Stomach (tissue), 9 donors: ENCODE measurements around the gene CDKN2B-AS1. TPM values are rescaled to one million over a fixed set of nuclear protein-coding genes. Genes with fewer than 3 reads are reported as not detected.
A peak's percentile ranks its signal among the peaks of the same experiment; 100 is the strongest.

ENCODE experiments used
- DNase-seq, 2 donors: peaks; one replicate each; pipeline versions ENCODE4 v3.0.0 to v3.0.0-alpha.2; 2013 to 2019
- H3K27ac ChIP-seq, 5 donors: fragments of 200-600 bp in 4 of 5; sonication (generic) in 4 of 5; one replicate each; pipeline ENCODE4 v1.5.1; 2013 to 2019; ENCODE audit warnings: mild to moderate bottlenecking in 1 of 5, moderate library complexity in 1 of 5
- H3K27me3 ChIP-seq, 3 donors: fragments of 200-600 bp; sonication (generic); one replicate each; pipeline ENCODE4 v1.5.1; 2017 to 2019; ENCODE audit warnings: mixed run types in 1 of 3
- H3K36me3 ChIP-seq, 4 donors: fragments of 200-600 bp; sonication (generic); 1 replicate in 3 of 4; 2 replicates in 1 of 4; pipeline ENCODE4 v1.5.1; 2016 to 2019
- H3K4me1 ChIP-seq, 4 donors: fragments of 200-600 bp; sonication (generic); one replicate each; pipeline ENCODE4 v1.5.1; 2016 to 2019
- H3K4me3 ChIP-seq, 4 donors: fragments of 200-600 bp; sonication (generic) in 3 of 4; one replicate each; pipeline ENCODE4 v1.5.1; 2016 to 2019; ENCODE audit warnings: mild to moderate bottlenecking in 1 of 4
- H3K9me3 ChIP-seq, 4 donors: fragments of 200-600 bp; sonication (generic); one replicate each; pipeline ENCODE4 v1.5.1; 2016 to 2019
- EP300 ChIP-seq: sonication (generic); formaldehyde crosslinking; IDR thresholded peaks from one replicate; pipeline ENCODE4 v1.6.1; 2017; ENCODE audit warnings: antibody characterized with exemption
- POLR2A ChIP-seq, 4 donors: fragments of 450-650 bp; IDR thresholded peaks; one replicate each; pipeline ENCODE4 v1.6.1; 2016; ENCODE audit warnings: antibody characterized with exemption in 4 of 4, control low read depth in 2 of 4, mild to moderate bottlenecking in 1 of 4, moderate library complexity in 1 of 4
- POLR2AphosphoS5 ChIP-seq, 3 donors: sonication (generic); formaldehyde crosslinking; IDR thresholded peaks; one replicate each; pipeline ENCODE4 v1.6.1; 2016; ENCODE audit warnings: antibody characterized with exemption in 3 of 3
- WGBS, 5 donors: extraction: QIAGEN DNeasy Blood & Tissue Kit in 3 of 5; methylation state at CpG; one replicate each; pipeline versions ENCODE4 v1.1.5 to v1.1.7; 2013 to 2018; 5-methylcytosine and 5-hydroxymethylcytosine counted together
- intact Hi-C: fragments of 100-400 bp; cut with DNase I; formaldehyde crosslinking; loops from one replicate; pipeline ENCODE4 v1.15.1; 2023; ENCODE audit warnings: low total_unique reads
- polyA plus RNA-seq, 3 donors: library from polyadenylated mRNA; stranded (reverse); fragments of 200-250 nt; gene quantifications; one replicate each; pipeline ENCODE4 v1.2.3, GENCODE V29; 2013
- total RNA-seq, 5 donors: library from RNA; depleted of rRNA; stranded (reverse); fragments of >200 nt; gene quantifications; one replicate each; pipeline versions ENCODE4 v1.1.0 to v1.2.3, GENCODE V29; 2014 to 2016
- TF ChIP-seq, protein P1 (sequence below), 7 experiments: fragments of 450-650 bp in 4 of 7; fragments of 200-600 bp in 3 of 7; sonication (generic) in 3 of 7; IDR thresholded peaks; one replicate each; pipeline ENCODE4 v1.5.1; 2016 to 2019; ENCODE audit warnings: antibody characterized with exemption in 7 of 7, control low read depth in 2 of 7, mild to moderate bottlenecking in 1 of 7
- donor health status: healthy with polysubstance abuse.
- donor health status: Bipolar disorder and iron deficiency.
- donor health status: healthy.

The CDKN2B-AS1 gene
- total and polyA plus RNA-seq, 8 donors: 0.48 to 1.6 (median 1.1) TPM; not detected in 3

DNA sequence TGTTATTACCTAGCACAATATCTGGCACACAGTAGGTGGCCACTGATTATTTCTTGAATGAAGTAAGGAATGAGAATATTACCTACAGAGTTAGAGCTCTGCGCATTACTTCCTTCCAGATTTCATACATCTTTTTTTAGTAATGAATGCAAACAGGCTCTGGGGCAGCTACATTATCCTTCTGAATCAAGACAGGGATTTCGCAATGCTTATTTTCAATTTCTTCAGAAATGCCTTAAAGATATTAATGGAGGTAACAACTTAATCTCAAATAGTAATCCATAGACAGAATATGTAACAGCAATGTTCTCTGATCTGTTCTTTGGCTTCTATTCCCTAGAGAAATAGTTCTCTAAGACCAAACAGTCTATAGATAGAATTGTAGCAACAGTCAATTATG, 33.0 kb upstream of the CDKN2B-AS1 start:
- Histone ChIP-seq H3K4me1 (peaks cover 11 to 18% (median 14%) of the 10 kb centered on the region in 4 donors), H3K4me3 (no peak overlapping the region), H3K27me3 (peaks cover 7 to 75% (median 23%) of the 10 kb centered on the region in 3 donors), H3K9me3 (peaks cover 0 to 11% (median 3%) of the 10 kb centered on the region in 4 donors), H3K27ac (no peak overlapping the region), H3K36me3 (no peaks in the 10 kb centered on the region)
- WGBS, 5 donors: 88 to 95% (median 90%) methylated on average over 2 of the region's 2 CpGs
- DNase-seq: no peak
- TF ChIP-seq, protein P1, sequence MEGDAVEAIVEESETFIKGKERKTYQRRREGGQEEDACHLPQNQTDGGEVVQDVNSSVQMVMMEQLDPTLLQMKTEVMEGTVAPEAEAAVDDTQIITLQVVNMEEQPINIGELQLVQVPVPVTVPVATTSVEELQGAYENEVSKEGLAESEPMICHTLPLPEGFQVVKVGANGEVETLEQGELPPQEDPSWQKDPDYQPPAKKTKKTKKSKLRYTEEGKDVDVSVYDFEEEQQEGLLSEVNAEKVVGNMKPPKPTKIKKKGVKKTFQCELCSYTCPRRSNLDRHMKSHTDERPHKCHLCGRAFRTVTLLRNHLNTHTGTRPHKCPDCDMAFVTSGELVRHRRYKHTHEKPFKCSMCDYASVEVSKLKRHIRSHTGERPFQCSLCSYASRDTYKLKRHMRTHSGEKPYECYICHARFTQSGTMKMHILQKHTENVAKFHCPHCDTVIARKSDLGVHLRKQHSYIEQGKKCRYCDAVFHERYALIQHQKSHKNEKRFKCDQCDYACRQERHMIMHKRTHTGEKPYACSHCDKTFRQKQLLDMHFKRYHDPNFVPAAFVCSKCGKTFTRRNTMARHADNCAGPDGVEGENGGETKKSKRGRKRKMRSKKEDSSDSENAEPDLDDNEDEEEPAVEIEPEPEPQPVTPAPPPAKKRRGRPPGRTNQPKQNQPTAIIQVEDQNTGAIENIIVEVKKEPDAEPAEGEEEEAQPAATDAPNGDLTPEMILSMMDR (IDR thresholded peaks at IDR 0.05): no peak
- TF ChIP-seq POLR2AphosphoS5 (IDR thresholded peaks at IDR 0.05) (no peak), POLR2A (IDR thresholded peaks at IDR 0.05) (no peak), EP300 (no peak)
- intact Hi-C loops: no loop called here

DNA sequence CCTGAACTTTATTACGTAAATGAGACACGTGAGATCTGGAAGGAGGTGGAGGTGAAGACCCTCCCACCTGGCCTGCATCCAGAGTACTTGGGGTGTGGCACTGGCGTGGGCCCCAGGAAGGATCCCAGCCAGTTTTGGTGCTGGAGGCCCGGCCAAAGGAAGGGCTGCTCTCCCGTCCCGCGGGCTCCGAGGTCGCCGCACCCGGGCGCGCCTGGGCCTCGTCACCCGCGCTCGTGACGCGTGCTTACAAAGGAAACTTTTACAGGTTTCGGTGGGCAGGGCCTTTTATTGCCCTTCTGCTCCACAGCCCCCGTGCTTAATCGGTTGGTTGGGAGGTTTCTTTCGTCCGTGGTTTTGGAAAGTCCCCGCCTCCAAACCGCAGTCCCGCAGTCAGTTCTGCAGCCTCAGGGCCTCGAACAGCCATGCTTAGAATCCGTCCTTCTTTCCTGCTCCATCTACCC, 29.6 kb upstream of the CDKN2B-AS1 start:
- H3K4me3 ChIP-seq: peak overlapping the region; percentile 15 to 44 (median 29)
- peak; percentile 38 to 72 for DNase-seq
- H3K36me3 ChIP-seq: no peaks in the 10 kb centered on the region
- peaks cover 0 to 31% (median 19%) of the 10 kb centered on the region in 4 donors for H3K9me3 ChIP-seq
- WGBS, 5 donors: 1 to 4% (median 2%) methylated on average over 17 to 29 of the region's 29 CpGs
- H3K27me3 ChIP-seq: peaks cover 32 to 99% (median 57%) of the 10 kb centered on the region in 3 donors
- no peak overlapping the region for H3K27ac ChIP-seq
- H3K4me1 ChIP-seq: peaks cover 11 to 31% (median 25%) of the 10 kb centered on the region in 4 donors
- TF ChIP-seq POLR2AphosphoS5 (IDR thresholded peaks at IDR 0.05): no peak
- TF ChIP-seq POLR2A (IDR thresholded peaks at IDR 0.05): no peak
- no peak for TF ChIP-seq EP300
- TF ChIP-seq, protein P1 (IDR thresholded peaks at IDR 0.05): no peak
- intact Hi-C loops: no loop called here

DNA sequence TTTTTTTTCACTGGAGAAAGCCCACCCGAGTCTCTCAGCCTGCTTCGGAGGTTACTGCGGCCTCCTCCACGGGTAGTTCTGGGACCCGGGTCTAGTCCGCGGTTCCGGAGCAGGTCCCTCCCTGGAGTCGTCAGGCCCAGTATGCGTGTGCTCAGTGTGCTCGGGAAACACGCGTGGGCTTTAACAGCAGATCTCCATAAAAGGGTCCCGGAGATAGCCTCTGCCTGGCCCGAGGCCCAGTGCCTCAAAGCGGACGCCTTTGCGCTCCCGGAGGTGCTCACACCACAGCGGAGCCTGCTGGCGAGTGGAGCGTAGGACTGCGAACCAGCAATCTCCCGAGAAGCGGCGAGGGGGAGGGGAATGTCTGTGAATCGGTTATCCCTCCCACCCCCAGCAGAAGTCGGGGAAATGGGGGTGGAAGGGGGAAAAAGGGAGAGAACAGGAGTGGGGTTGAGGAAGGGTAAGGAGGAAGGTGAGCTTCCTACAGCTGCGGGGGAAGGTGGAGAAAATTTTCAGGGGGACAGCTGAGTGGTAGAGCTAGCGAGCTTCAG, 29.1 kb upstream of the CDKN2B-AS1 start:
- TF ChIP-seq, protein P1 (IDR thresholded peaks at IDR 0.05): peak in 2 of 7 experiments; percentile 28 to 36
- no peak for TF ChIP-seq POLR2AphosphoS5 (IDR thresholded peaks at IDR 0.05)
- 2 to 5% (median 3%) methylated on average over 29 to 30 of the region's 30 CpGs for WGBS, 5 donors
- H3K9me3 ChIP-seq: peaks cover 0 to 31% (median 22%) of the 10 kb centered on the region in 4 donors
- intact Hi-C loops: no loop called here
- H3K27ac ChIP-seq: no peak overlapping the region
- H3K4me3 ChIP-seq: peak overlapping the region; percentile 15 to 44 (median 29)
- H3K36me3 ChIP-seq: no peaks in the 10 kb centered on the region
- peaks cover 11 to 33% (median 26%) of the 10 kb centered on the region in 4 donors for H3K4me1 ChIP-seq
- peaks cover 37 to 100% (median 62%) of the 10 kb centered on the region in 3 donors for H3K27me3 ChIP-seq
- DNase-seq: peak; percentile 67 to 84

DNA sequence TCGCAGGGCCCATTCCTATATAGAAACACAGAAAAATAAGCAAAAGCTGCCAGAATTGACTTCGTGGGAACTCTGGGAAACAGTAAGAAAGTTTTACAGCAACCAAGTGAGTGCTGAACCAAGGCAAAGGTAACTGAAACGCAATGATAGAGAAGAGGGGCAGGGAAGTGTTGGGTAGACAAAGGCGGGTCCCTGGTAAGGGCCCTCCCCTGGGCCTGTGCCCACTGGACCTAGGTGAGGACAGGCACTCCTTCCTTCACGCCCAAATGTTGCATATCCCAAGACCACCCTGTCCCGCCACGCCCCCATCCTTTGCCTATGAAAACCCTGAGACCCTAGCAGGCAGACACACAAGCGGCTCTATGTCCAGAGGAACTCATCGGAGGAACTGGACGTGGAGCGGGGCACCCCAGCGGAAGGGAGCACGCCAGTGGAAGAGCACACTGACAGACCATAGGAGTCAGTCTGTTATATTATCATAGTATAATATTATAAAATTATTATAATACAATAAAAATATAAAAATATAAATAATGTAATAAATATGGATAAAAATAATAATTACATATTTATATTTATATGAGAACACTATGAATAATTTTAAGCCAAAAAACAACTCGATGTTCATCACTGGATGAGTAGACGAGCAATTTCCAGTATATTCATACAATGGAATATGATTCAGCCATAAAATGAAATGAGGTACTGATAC, 28.3 kb upstream of the CDKN2B-AS1 start:
- H3K4me3 ChIP-seq: no peak overlapping the region
- intact Hi-C loops: no loop called here
- WGBS, 5 donors: 16 to 25% (median 21%) methylated on average over 15 of the region's 15 CpGs
- no peak for TF ChIP-seq POLR2AphosphoS5 (IDR thresholded peaks at IDR 0.05)
- no peak for TF ChIP-seq POLR2A (IDR thresholded peaks at IDR 0.05)
- TF ChIP-seq, protein P1 (IDR thresholded peaks at IDR 0.05): no peak
- no peak for TF ChIP-seq EP300
- peaks cover 0 to 36% (median 22%) of the 10 kb centered on the region in 4 donors for H3K9me3 ChIP-seq
- peaks cover 11 to 41% (median 32%) of the 10 kb centered on the region in 4 donors for H3K4me1 ChIP-seq
- DNase-seq: no peak
- no peaks in the 10 kb centered on the region for H3K36me3 ChIP-seq
- peaks cover 44 to 100% (median 70%) of the 10 kb centered on the region in 3 donors for H3K27me3 ChIP-seq
- no peak overlapping the region for H3K27ac ChIP-seq
